Cardiac muscle cell (in vitro differentiated cells and primary cell): ENCODE results near the gene UAP1L1. TPM values are rescaled to one million over a fixed set of nuclear protein-coding genes. Genes with fewer than 3 reads are reported as not detected.
"Not testable (repeated sequence)": the region's sequence is repeated elsewhere in the genome, so short reads cannot be mapped to it uniquely, and the experiment has no call there.

ENCODE experiments used
- DNase-seq, 2 donors: peaks; one replicate each; pipeline versions ENCODE4 v3.0.0 to v3.0.0-alpha.2; 2010 to 2017; ENCODE audit warnings: low read depth in 1 of 2, low spot score in 1 of 2
- H3K27ac ChIP-seq: fragments of 200-600 bp; sonication (generic); 2 replicates; pipeline ENCODE4 v1.5.1; 2016
- H3K27me3 ChIP-seq: fragments of 200-600 bp; sonication (generic); 2 replicates; pipeline ENCODE4 v1.6.0; 2016; ENCODE audit warnings: control low read depth
- H3K36me3 ChIP-seq: fragments of 200-600 bp; sonication (generic); 2 replicates; pipeline ENCODE4 v1.5.1; 2016; ENCODE audit warnings: control low read depth
- H3K4me1 ChIP-seq: fragments of 200-600 bp; sonication (generic); 2 replicates; pipeline ENCODE4 v1.8.1; 2017; ENCODE audit warnings: low read depth, mild to moderate bottlenecking, mixed run types
- H3K4me3 ChIP-seq: fragments of 200-600 bp; sonication (generic); 2 replicates; pipeline ENCODE4 v1.5.1; 2016; ENCODE audit warnings: mild to moderate bottlenecking
- H3K9me3 ChIP-seq: fragments of 200-600 bp; sonication (generic); 2 replicates; pipeline ENCODE4 v1.5.1; 2017; ENCODE audit warnings: low read depth, mild to moderate bottlenecking, control low read depth
- polyA plus RNA-seq: library from polyadenylated mRNA; unstranded; fragments of >200 nt; fragmentation: Nextera tagmentation; extraction: Ambion mirVana; gene quantifications from 2 replicates; pipeline ENCODE4 v1.2.1, GENCODE V29; 2016
- total RNA-seq: library from RNA; depleted of rRNA; stranded (reverse); fragments of >200 nt; gene quantifications from 2 replicates; pipeline ENCODE4 v1.2.3, GENCODE V29; 2016
- TF ChIP-seq, protein P1 (sequence below): IDR thresholded peaks from 2 replicates; pipeline ENCODE4 v1.5.1; 2012; ENCODE audit warnings: low read depth, mild to moderate bottlenecking, low read length

Gene UAP1L1
- total and polyA plus RNA-seq, 2 experiments from 2014 or later, result 9.9 to 13.3 TPM

DNA sequence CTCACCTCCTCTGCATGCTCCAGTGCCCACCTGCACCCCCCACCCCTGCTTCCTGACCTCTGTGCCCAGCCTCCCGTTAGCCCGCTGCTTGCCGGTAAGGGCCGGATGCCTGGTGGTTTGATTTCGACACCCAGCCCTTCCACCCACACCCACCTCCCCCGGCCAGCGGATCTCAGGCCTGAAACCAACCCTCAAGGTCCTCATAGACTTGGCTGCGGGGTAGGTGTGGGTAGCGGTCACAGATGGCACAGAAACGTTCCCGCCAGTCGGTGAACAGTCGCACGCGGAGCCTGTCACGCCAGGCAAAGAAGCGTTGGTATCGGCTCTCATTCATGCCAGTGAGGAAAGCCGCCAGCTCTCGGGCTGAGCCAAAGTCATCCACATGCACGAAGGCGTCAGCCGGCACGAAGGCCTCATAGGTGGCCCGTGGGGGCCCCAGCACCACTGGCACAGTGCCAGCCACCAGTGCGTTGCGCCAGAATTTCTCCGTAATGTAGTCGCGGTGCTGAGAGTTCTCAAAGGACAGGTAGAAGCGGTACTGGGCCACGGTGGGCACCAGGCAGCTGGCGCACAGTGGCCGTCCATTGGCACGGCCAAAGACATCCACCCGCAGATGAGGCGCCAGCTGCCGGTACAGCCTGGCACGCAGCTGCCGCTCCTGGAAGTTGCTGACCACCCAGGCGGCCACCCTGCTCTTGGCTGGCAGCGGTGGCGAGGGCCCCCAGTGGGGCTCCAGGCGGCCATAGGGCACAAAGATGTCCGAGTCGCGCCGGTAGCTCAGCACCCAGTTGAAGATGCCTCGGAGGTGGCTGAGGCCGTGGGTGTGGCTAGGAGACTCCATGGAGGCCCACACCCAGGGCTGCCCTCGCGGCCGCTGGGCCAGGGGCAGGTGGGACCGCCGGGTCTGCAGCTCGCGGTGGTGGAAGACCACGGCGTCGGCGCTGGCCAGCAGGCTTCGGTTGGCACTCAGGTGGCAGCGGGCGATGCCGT lies 46.5 kb upstream of the UAP1L1 start:
- peak in 1 of 2 donors; percentile 28 for DNase-seq
- Histone ChIP-seq H3K27me3 (no peaks in the 10 kb centered on the region), H3K9me3 (no peaks in the 10 kb centered on the region), H3K4me3 (no peak overlapping the region), H3K36me3 (no peaks in the 10 kb centered on the region), H3K4me1 (peaks cover 5% of the 10 kb centered on the region), H3K27ac (no peak overlapping the region)
- TF ChIP-seq, protein P1, sequence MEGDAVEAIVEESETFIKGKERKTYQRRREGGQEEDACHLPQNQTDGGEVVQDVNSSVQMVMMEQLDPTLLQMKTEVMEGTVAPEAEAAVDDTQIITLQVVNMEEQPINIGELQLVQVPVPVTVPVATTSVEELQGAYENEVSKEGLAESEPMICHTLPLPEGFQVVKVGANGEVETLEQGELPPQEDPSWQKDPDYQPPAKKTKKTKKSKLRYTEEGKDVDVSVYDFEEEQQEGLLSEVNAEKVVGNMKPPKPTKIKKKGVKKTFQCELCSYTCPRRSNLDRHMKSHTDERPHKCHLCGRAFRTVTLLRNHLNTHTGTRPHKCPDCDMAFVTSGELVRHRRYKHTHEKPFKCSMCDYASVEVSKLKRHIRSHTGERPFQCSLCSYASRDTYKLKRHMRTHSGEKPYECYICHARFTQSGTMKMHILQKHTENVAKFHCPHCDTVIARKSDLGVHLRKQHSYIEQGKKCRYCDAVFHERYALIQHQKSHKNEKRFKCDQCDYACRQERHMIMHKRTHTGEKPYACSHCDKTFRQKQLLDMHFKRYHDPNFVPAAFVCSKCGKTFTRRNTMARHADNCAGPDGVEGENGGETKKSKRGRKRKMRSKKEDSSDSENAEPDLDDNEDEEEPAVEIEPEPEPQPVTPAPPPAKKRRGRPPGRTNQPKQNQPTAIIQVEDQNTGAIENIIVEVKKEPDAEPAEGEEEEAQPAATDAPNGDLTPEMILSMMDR, result no peak

DNA sequence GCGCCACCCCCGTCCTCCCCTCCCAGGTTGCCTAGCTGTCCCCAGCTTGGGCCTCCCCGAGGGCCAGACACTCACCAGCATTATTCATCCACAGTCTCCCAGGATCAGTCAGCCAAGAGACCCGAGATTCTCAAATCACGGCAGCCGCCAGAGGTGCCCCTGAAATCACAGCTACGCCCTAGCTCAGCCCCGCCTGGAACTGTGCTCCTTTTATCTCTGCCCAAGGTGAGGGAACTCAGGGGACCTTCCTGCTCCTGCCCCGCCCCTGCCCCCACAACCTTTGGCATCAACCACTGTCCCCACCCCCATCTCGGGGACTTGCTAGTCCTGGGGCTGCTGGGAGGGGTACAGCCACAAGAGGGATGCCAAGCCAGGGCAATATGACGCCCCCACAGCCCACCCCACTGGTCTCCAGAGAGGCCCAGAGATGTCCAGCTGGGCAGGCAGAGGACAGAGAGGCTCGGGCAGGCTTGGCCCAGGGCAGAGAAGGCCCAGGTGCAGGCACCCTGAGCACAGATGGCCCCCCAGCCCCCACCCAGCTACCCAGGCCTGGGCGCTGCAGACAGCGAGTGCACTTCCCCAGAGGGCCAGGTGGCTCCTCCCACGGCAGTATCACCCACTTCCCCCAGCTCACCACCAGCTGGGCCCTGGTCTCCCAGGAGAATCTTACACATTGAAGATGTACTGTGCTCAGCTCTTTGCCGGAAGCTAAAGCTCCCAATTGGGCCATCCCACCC lies 45.2 kb upstream of the UAP1L1 start, which contains the start of gene FUT7:
Gene FUT7, minus strand, starts transcription at position 185 of the 737 bp plus-strand sequence. Its CDS starts 97 bp downstream, at position 88.
- H3K4me1 ChIP-seq, result peaks cover 5% of the 10 kb centered on the region
- H3K36me3 ChIP-seq, result no peaks in the 10 kb centered on the region
- no peak for DNase-seq
- H3K9me3 ChIP-seq, result no peaks in the 10 kb centered on the region
- TF ChIP-seq, protein P1, result no peak
- H3K27ac ChIP-seq, result no peak within 1 kb of the TSS
- H3K27me3 ChIP-seq, result no peaks in the 10 kb centered on the region
- no peak within 1 kb of the TSS for H3K4me3 ChIP-seq

DNA sequence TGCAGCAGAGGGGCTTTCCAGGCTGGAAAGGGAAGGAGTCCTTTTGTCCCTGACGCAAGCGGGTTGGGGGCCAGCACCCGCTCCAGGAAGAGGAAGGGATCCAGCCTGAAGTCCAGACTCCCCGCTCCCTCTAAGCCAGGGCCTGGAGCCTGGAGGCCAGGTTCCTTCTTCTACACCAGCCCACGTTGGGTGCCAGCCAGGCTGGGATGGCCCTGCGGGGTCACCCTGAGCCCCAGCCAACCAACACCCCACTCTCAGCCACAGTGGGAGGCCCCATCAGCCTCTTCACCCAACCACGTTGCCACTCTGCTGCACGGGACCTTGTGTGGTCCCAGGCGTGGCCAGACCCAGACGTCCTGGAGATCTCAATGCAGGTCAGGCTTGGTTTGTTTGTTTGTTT lies 44.5 kb upstream of the UAP1L1 start:
- H3K4me3 ChIP-seq, result no peak overlapping the region
- no peak for DNase-seq
- no peaks in the 10 kb centered on the region for H3K4me1 ChIP-seq
- no peaks in the 10 kb centered on the region for H3K36me3 ChIP-seq
- TF ChIP-seq, protein P1, result no peak
- no peaks in the 10 kb centered on the region for H3K9me3 ChIP-seq
- H3K27me3 ChIP-seq, result no peaks in the 10 kb centered on the region
- H3K27ac ChIP-seq, result no peak overlapping the region

DNA sequence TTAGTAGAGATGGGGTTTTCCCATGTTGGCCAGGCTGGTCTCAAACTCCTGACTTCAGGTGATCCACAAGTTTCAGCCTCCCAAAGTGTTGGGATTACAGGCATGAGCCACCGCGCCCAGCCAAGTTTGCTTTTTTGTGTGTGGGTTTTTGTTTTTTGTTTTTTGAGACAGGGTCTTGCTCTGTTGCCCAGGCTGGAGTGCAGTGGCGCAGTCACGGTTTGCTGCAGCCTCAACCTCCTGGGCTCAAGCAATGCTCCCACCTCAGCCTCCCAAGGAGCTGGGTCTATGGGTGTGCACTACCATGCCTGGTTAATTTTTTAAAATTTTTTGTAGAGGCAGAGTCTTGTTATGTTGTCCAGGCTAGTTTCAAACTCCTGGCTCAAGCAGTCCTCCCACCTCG lies 43.8 kb upstream of the UAP1L1 start:
- H3K36me3 ChIP-seq, DNase-seq, H3K4me3 ChIP-seq, H3K27me3 ChIP-seq, H3K27ac ChIP-seq, H3K4me1 ChIP-seq, H3K9me3 ChIP-seq: not testable (repeated sequence)

DNA sequence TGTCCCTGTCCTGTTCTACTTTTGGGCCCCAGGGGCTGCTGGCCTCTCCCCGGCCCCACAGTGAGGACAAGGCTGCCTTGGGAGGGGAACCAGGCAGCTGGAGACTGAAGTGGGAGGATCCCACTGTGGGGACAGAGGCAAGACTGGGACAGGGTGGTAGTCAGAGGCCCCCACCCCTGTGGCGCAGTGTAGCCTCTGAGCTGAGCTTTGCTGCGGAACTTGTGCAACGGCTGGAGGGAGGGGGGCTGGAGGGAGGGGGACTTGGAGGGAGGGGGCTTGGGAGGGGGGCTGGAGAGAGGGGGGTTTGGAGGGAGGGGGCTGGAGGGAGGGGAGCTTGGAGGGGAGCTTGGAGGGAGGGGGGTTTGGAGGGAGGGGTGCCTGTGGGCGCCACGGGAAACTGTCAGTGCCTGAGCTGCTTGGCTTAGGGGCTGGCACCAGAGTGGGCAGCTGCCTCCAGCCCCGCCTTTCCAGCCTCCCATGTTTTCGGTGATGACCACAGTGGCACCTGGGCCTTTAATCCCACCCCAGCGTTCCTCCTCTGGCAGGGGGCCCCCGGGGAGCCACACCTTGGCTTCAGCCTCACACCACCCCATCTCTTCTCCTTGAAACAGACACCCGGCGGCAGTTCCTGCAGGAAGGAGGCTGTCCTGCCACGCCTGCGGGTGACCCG lies 43.1 kb upstream of the UAP1L1 start:
- Histone ChIP-seq H3K4me3 (no peak overlapping the region), H3K9me3 (no peaks in the 10 kb centered on the region), H3K27ac (no peak overlapping the region), H3K4me1 (no peaks in the 10 kb centered on the region), H3K27me3 (no peaks in the 10 kb centered on the region), H3K36me3 (no peaks in the 10 kb centered on the region)
- no peak for DNase-seq
- TF ChIP-seq, protein P1, result no peak
